Measurements from ENCODE around the gene HBQ1.
A peak's percentile ranks its signal among the peaks of the same experiment; 100 is the strongest.

The HBQ1 gene

DNA sequence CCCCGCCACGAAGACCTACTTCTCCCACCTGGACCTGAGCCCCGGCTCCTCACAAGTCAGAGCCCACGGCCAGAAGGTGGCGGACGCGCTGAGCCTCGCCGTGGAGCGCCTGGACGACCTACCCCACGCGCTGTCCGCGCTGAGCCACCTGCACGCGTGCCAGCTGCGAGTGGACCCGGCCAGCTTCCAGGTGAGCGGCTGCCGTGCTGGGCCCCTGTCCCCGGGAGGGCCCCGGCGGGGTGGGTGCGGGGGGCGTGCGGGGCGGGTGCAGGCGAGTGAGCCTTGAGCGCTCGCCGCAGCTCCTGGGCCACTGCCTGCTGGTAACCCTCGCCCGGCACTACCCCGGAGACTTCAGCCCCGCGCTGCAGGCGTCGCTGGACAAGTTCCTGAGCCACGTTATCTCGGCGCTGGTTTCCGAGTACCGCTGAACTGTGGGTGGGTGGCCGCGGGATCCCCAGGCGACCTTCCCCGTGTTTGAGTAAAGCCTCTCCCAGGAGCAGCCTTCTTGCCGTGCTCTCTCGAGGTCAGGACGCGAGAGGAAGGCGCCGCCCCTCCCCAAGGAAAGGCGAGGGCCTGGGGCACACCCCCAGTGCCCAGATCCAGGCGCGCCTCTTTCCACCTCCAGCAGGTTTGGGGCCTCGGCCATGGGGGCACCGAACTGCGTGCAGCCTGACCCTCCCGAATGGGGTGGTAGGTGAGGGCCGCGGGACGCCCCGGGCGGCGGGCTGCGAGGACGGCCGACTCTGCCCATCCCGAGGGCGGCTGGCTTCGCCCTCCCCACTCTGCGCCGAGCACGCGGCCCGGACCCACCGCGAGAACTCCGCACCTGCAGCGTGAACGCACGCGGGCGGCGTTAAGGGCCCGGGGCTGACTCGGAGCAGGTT is 664 bp downstream of the HBQ1 start:
- Histone ChIP-seq H3K27ac (ENCODE audit: low read depth, low read length, poor library complexity, severe bottlenecking) (no peak overlapping the region), H2AFZ (ENCODE audit: low read length) (no peak overlapping the region), H3K4me3 (ENCODE audit: low read depth, low read length, poor library complexity, severe bottlenecking) (peak overlapping the region; percentile 16), H3K9me2 (ENCODE audit: low read depth, low read length) (no peaks in the 10 kb centered on the region), H3K36me3 (ENCODE audit: insufficient read depth, low read length) (peaks cover 9% of the 10 kb centered on the region), H3F3A (ENCODE audit: insufficient read depth, low read length) (no peaks in the 10 kb centered on the region), H3K79me2 (ENCODE audit: insufficient read depth, low read length) (no peaks in the 10 kb centered on the region), H3K4me1 (ENCODE audit: insufficient read depth, low read length, severe bottlenecking) (peaks cover 5% of the 10 kb centered on the region), H3K9me3 (ENCODE audit: low read length) (no peaks in the 10 kb centered on the region), H3K9ac (ENCODE audit: low read length) (no peak overlapping the region), H3K4me2 (ENCODE audit: low read length) (peak overlapping the region; percentile 48; the same call in 1 of the 2 replicates), H4K20me1 (ENCODE audit: insufficient read depth, low read length) (no peaks in the 10 kb centered on the region), H3K27me3 (ENCODE audit: insufficient read depth, low read length) (no peaks in the 10 kb centered on the region)
- TF ChIP-seq CTCF (IDR thresholded peaks at IDR 0.05; ENCODE audit: low read length) (no peak), EZH2 (IDR thresholded peaks at IDR 0.05; ENCODE audit: borderline replicate concordance, low read length) (no peak)

DNA sequence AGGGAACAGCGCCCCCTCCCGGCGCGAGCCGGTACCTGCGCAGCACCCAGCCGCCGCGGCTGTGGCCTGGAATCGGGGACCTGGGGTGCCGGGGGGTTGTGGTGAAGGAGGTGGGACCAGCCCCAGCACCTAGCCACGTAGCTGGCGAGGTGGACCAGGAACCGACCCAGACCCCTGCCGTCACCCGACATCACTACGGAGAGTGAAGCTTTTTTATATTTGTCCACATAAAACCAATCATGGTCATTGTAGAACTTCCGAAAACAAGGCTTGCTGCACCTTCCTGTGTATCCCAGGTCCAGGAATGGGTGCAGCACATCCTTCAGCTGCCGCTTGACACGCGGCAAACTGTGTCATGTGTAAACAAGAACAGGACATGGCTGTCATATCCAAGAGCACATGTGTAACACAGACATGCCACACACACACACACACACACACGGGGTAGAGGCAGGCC is 1.3 kb downstream of the HBQ1 start:
- H3K36me3 ChIP-seq (ENCODE audit: insufficient read depth, low read length) = peaks cover 9% of the 10 kb centered on the region
- H3K4me3 ChIP-seq (ENCODE audit: low read depth, low read length, poor library complexity, severe bottlenecking) = no peak overlapping the region
- H3K4me2 ChIP-seq (ENCODE audit: low read length) = no peak overlapping the region
- peaks cover 5% of the 10 kb centered on the region for H3K4me1 ChIP-seq (ENCODE audit: insufficient read depth, low read length, severe bottlenecking)
- TF ChIP-seq EZH2 (IDR thresholded peaks at IDR 0.05; ENCODE audit: borderline replicate concordance, low read length) (no peak), CTCF (IDR thresholded peaks at IDR 0.05; ENCODE audit: low read length) (peak; percentile 96)
- no peaks in the 10 kb centered on the region for H3K79me2 ChIP-seq (ENCODE audit: insufficient read depth, low read length)
- H3K27ac ChIP-seq (ENCODE audit: low read depth, low read length, poor library complexity, severe bottlenecking) = no peak overlapping the region
- H4K20me1 ChIP-seq (ENCODE audit: insufficient read depth, low read length) = no peaks in the 10 kb centered on the region
- H2AFZ ChIP-seq (ENCODE audit: low read length) = no peak overlapping the region
- no peaks in the 10 kb centered on the region for H3K9me3 ChIP-seq (ENCODE audit: low read length)
- H3K9me2 ChIP-seq (ENCODE audit: low read depth, low read length) = no peaks in the 10 kb centered on the region
- H3F3A ChIP-seq (ENCODE audit: insufficient read depth, low read length) = no peaks in the 10 kb centered on the region
- H3K27me3 ChIP-seq (ENCODE audit: insufficient read depth, low read length) = no peaks in the 10 kb centered on the region
- H3K9ac ChIP-seq (ENCODE audit: low read length) = no peak overlapping the region

- Histone ChIP-seq H3K4me3 (ENCODE audit: low read depth, low read length, poor library complexity, severe bottlenecking) (no peak overlapping the region), H4K20me1 (ENCODE audit: insufficient read depth, low read length) (no peaks in the 10 kb centered on the region), H2AFZ (ENCODE audit: low read length) (no peak overlapping the region), H3K36me3 (ENCODE audit: insufficient read depth, low read length) (peaks cover 19% of the 10 kb centered on the region), H3K79me2 (ENCODE audit: insufficient read depth, low read length) (no peaks in the 10 kb centered on the region), H3K9me2 (ENCODE audit: low read depth, low read length) (no peaks in the 10 kb centered on the region), H3K4me2 (ENCODE audit: low read length) (no peak overlapping the region), H3K9me3 (ENCODE audit: low read length) (no peaks in the 10 kb centered on the region), H3F3A (ENCODE audit: insufficient read depth, low read length) (no peaks in the 10 kb centered on the region), H3K27ac (ENCODE audit: low read depth, low read length, poor library complexity, severe bottlenecking) (no peak overlapping the region), H3K4me1 (ENCODE audit: insufficient read depth, low read length, severe bottlenecking) (peaks cover 5% of the 10 kb centered on the region), H3K27me3 (ENCODE audit: insufficient read depth, low read length) (no peaks in the 10 kb centered on the region), H3K9ac (ENCODE audit: low read length) (no peak overlapping the region)
- no peak for TF ChIP-seq CTCF (IDR thresholded peaks at IDR 0.05; ENCODE audit: low read length)
- TF ChIP-seq EZH2 (IDR thresholded peaks at IDR 0.05; ENCODE audit: borderline replicate concordance, low read length) = no peak
These were observed 2.7 kb downstream of the HBQ1 start for GRCh38 chr16:183005-183404.

Measured in OCI-LY1 (cell line).